OCI-LY7 (cell line): ENCODE measurements around the gene PTGIR.

Source experiments
- EZH2phosphoT487 ChIP-seq: fragments of 200-600 bp; sonication (generic); IDR thresholded peaks from 2 replicates; pipeline ENCODE4 v1.6.1; 2018; ENCODE audit warnings: low read depth, borderline replicate concordance, mild to moderate bottlenecking, mixed run types, antibody characterized with exemption, low read length, moderate library complexity, mixed read lengths
- TF ChIP-seq, protein P1 (sequence below): fragments of 200-600 bp; sonication (generic); conservative IDR thresholded peaks from 2 replicates; pipeline ENCODE4 v1.5.1; 2014; ENCODE audit warnings: mild to moderate bottlenecking, antibody characterized with exemption, low read length, moderate library complexity, mixed read lengths

DNA sequence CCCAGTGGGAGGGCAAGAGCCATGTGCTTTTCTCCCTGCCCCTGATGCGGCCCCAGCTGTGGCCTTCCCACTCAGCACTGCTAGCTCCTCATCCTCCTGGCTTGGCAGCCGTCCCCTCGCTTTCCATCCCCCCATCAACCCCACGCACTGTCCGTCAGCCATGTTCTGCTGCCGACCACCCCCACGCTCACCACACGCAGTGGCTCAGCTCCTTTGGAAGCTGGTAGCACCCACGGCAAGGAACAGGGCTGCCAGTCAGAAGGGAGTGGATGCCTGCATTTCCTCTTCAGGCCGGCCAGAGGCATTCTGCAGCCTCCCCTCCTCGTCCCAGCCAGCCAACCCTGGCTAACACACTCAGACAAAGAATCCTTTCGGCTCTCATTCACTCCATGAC, 17.4 kb downstream of the PTGIR start:
- TF ChIP-seq, protein P1, sequence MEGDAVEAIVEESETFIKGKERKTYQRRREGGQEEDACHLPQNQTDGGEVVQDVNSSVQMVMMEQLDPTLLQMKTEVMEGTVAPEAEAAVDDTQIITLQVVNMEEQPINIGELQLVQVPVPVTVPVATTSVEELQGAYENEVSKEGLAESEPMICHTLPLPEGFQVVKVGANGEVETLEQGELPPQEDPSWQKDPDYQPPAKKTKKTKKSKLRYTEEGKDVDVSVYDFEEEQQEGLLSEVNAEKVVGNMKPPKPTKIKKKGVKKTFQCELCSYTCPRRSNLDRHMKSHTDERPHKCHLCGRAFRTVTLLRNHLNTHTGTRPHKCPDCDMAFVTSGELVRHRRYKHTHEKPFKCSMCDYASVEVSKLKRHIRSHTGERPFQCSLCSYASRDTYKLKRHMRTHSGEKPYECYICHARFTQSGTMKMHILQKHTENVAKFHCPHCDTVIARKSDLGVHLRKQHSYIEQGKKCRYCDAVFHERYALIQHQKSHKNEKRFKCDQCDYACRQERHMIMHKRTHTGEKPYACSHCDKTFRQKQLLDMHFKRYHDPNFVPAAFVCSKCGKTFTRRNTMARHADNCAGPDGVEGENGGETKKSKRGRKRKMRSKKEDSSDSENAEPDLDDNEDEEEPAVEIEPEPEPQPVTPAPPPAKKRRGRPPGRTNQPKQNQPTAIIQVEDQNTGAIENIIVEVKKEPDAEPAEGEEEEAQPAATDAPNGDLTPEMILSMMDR, result no peak
- TF ChIP-seq EZH2phosphoT487, result no peak
